Stimulated activated effector memory CD8-positive, alpha-beta T cell treated with anti-CD3 and anti-CD28 coated beads, Interleukin-12 subunit alpha, Interleukin-12 subunit beta, amount 100 ng/mL, for 72 hours (primary cell): Measurements from ENCODE around the gene SOCS2.
"Not testable (repeated sequence)": the region's sequence is repeated elsewhere in the genome, so short reads cannot be mapped to it uniquely, and the experiment has no call there.

Experiments
- ATAC-seq: fragments of 150-1000 bp; cut with Tn5 transposase; 2 replicates; pipeline ENCODE4 v1.10.0; 2021
- DNase-seq, 2 donors: peaks; one replicate each; pipeline ENCODE4 v3.0.0; 2021 to 2022; ENCODE audit warnings: low spot score in 2 of 2
- H3K27ac Mint-ChIP-seq: one replicate; pipeline ENCODE4 v1.8.0; 2022; ENCODE audit warnings: mild to moderate bottlenecking, mixed read lengths
- H3K36me3 Mint-ChIP-seq: one replicate; pipeline ENCODE4 v1.8.0; 2022; ENCODE audit warnings: mild to moderate bottlenecking, mixed read lengths
- H3K4me1 Mint-ChIP-seq: one replicate; pipeline ENCODE4 v1.8.0; 2022; ENCODE audit warnings: mixed read lengths
- H3K4me3 Mint-ChIP-seq: one replicate; pipeline ENCODE4 v1.8.0; 2022; ENCODE audit warnings: mild to moderate bottlenecking, mixed read lengths
- H3K9me3 Mint-ChIP-seq: one replicate; pipeline ENCODE4 v1.8.0; 2022; ENCODE audit warnings: mixed read lengths

SOCS2 gene

DNA sequence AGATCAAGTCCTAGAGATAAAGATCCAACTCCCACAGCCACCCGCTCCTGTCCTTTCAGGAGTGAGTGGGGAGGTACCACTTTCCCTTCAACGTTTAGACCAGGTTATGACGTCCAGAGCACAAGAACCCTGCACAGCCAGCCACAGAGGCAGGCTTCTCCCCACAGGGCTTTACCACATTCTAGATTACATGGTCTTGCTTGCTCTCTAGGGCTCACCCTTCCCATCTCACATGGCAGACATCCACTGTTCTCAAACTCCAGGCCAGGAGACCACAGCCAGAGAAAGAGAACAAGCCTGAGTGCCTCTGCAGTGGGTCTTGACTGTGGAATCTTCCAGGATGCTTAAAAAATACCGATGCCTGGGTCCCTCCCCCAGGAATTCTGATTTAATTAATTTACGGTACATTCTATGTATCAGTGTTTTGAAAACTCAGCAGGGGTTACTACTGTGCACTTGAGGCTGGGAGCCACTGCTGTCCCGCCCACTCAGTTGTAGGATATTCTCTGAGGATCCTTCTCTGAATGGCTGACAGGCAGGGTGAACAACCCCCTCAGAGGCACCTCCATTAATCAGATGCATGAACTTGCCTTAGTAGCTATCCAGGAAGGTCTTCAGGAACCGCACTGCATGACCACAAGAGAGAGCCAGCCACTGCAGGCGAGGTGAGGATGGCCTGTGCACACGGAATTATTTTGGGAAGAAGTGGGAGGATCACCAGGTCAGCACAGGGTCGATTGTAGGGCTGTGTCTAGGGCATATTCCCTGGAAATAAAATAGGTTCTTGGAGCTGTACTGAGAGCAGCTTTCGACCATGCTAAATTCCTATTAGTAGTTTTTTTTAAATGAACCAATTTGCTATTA lies 21.5 kb upstream of the SOCS2 start:
- no peak for ATAC-seq
- peak in 1 of 2 donors; percentile 32 for DNase-seq
- Mint-ChIP-seq H3K9me3 (no peaks in the 10 kb centered on the region), H3K4me1 (no peaks in the 10 kb centered on the region), H3K27ac (no peak overlapping the region), H3K4me3 (no peak overlapping the region), H3K36me3 (no peaks in the 10 kb centered on the region)

GRCh38 chr12:93552427-93552826 lies 20.0 kb upstream of the SOCS2 start:
- no peaks in the 10 kb centered on the region for H3K4me1 Mint-ChIP-seq
- no peaks in the 10 kb centered on the region for H3K9me3 Mint-ChIP-seq
- ATAC-seq, result no peak
- H3K36me3 Mint-ChIP-seq, result no peaks in the 10 kb centered on the region
- H3K4me3 Mint-ChIP-seq, result no peak overlapping the region
- H3K27ac Mint-ChIP-seq, result no peak overlapping the region
- peak in 1 of 2 donors; percentile 32 for DNase-seq

- H3K36me3 Mint-ChIP-seq, H3K27ac Mint-ChIP-seq, H3K4me1 Mint-ChIP-seq, H3K4me3 Mint-ChIP-seq, DNase-seq, ATAC-seq: not testable (repeated sequence)
- H3K9me3 Mint-ChIP-seq, result peaks cover 10% of the 10 kb centered on the region
Observed at GRCh38 chr12:93557879-93558278, 14.6 kb upstream of the SOCS2 start.

GRCh38 chr12:93558685-93559084 lies 13.8 kb upstream of the SOCS2 start:
- not testable (repeated sequence) for ATAC-seq, DNase-seq, H3K36me3 Mint-ChIP-seq, H3K4me3 Mint-ChIP-seq, H3K4me1 Mint-ChIP-seq, H3K27ac Mint-ChIP-seq
- H3K9me3 Mint-ChIP-seq, result peaks cover 10% of the 10 kb centered on the region

GRCh38 chr12:93563807-93564538 lies 8.5 kb upstream of the SOCS2 start:
- Mint-ChIP-seq H3K4me1 (peaks cover 10% of the 10 kb centered on the region), H3K9me3 (peaks cover under 1% of the 10 kb centered on the region), H3K4me3 (no peak overlapping the region), H3K27ac (no peak overlapping the region), H3K36me3 (peaks cover 7% of the 10 kb centered on the region)
- ATAC-seq (peak; percentile 51), DNase-seq (peak in 1 of 2 donors; percentile 43)

DNA sequence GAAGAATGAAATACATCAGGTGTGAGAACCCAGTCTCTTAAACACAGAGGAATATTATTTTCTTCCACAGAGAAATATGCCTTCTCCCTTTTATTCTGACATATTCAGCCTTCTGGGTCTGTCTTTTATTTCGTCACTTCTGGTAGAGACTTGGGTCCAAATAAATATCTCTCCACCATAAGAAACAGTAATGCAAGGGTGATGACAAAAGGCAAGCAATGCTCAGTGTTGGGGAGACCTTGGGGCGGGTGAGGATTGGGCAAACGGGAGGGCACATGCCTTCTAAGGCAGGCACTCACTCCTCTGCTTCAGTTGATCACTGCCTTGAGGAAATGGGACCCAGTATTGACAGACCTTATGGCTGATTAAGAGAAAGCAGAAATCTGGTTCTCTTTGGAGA lies 6.7 kb upstream of the SOCS2 start:
- H3K27ac Mint-ChIP-seq, result no peak overlapping the region
- H3K4me3 Mint-ChIP-seq, result no peak overlapping the region
- no peak for DNase-seq

GRCh38 chr12:93567174-93567573 lies 5.3 kb upstream of the SOCS2 start:
- no peaks in the 10 kb centered on the region for H3K9me3 Mint-ChIP-seq
- H3K4me3 Mint-ChIP-seq, result no peak overlapping the region
- peak overlapping the region; percentile 16 for H3K27ac Mint-ChIP-seq
- peaks cover 25% of the 10 kb centered on the region for H3K36me3 Mint-ChIP-seq
- ATAC-seq (no peak), DNase-seq (no peak)
- peaks cover 12% of the 10 kb centered on the region for H3K4me1 Mint-ChIP-seq

More for the DNA sequence above, 6.7 kb upstream of the SOCS2 start:
- Mint-ChIP-seq H3K36me3 (peaks cover 20% of the 10 kb centered on the region), H3K9me3 (no peaks in the 10 kb centered on the region), H3K4me1 (peaks cover 10% of the 10 kb centered on the region)
- ATAC-seq, result no peak

DNA sequence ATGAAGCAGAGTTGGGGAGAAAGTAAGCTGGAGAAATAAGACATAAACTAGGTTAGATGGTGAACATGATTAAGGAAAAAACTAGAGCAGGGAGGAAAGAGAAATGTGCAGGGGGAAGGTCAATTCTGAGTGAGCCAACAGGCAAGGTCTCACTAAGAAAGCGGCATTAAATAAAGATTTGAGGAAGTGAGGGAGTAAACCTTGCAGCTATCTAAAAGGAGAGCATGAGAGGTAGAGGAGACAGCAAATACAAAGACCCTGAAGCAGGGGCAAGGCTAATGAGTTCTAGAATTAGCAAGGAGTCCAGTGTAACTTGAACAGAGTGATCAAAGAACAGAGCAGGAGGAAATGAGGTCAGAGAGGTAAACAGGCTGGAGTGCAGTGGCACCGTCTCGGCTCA lies 4.4 kb upstream of the SOCS2 start:
- Mint-ChIP-seq H3K9me3 (no peaks in the 10 kb centered on the region), H3K4me3 (peak overlapping the region; percentile 3), H3K4me1 (peaks cover 21% of the 10 kb centered on the region), H3K27ac (no peak overlapping the region), H3K36me3 (peaks cover 34% of the 10 kb centered on the region)
- no peak for DNase-seq
- ATAC-seq, result no peak

DNA sequence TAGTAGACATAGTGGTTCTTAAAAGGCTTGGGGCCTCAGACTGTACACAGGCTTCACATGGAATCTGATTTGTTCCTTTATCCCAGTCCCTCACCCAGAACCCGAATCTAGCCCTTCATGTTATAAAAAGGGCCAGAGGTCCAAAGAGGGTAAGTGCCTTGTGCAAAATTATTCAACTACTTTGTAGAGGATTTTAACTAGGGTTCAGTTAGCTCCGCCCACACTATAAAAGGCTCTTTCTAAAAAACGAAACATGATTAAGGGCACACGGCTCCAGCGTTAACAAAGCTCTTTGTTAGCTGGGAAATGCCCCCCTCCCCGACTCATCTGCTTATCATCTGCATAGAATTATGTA lies 3.2 kb upstream of the SOCS2 start:
- H3K4me3 Mint-ChIP-seq, result peak overlapping the region; percentile 82
- no peaks in the 10 kb centered on the region for H3K9me3 Mint-ChIP-seq
- ATAC-seq, result no peak
- peak overlapping the region; percentile 94 for H3K27ac Mint-ChIP-seq
- H3K36me3 Mint-ChIP-seq, result peaks cover 46% of the 10 kb centered on the region
- peaks cover 30% of the 10 kb centered on the region for H3K4me1 Mint-ChIP-seq
- no peak for DNase-seq

DNA sequence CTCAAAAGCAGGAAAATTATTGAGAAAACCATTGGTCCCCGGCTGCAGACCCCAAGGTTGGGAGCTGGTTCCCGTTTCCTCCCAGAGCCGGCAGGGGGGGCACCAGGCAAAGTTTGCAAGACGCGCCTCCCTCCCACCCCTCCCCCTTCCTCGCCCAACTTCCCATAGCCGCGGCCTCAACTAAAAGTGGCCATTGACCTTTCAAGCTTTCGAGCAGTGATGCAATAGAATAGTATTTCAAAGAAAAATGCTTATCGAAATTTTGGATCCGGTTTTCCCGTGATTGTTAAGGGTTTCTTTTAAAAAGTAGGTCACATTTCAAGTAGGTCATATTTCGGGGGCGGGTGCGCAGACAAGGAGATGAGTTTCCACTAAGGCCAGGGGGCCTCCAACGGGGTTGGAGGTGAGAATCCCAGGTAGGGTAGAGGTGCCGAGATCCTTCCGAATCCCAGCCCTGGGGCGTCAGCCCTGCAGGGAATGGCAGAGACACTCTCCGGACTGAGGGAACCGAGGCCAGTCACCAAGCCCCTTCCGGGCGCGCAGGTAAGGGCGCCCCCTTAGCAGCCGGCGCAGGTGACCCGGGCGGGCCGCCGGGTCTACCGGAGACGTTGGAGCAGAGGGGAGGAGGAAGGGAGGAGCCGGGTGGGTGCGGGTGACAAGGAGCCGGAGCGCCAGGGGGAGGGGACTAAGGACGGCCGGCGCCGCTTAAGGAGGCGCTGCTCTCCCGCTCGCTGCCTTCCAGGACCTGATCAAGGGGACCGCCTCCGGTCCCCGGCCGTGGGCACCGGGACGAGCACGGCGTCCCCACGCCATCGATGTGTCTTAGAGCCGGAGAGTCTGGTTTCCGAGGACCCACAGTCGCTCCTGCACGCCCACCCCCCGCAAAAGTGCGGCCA lies 2.6 kb upstream of the SOCS2 start:
- H3K27ac Mint-ChIP-seq, result peak overlapping the region; percentile 94
- peak; percentile 73 for ATAC-seq
- peaks cover 34% of the 10 kb centered on the region for H3K4me1 Mint-ChIP-seq
- DNase-seq, result peak; percentile 56 to 88
- peaks cover 47% of the 10 kb centered on the region for H3K36me3 Mint-ChIP-seq
- no peaks in the 10 kb centered on the region for H3K9me3 Mint-ChIP-seq
- peak overlapping the region; percentile 82 for H3K4me3 Mint-ChIP-seq

- H3K36me3 Mint-ChIP-seq, result peaks cover 54% of the 10 kb centered on the region
- ATAC-seq (peak; percentile 80), DNase-seq (peak; percentile 93 to 98)
- peak overlapping the region; percentile 82 for H3K4me3 Mint-ChIP-seq
- peak overlapping the region; percentile 94 for H3K27ac Mint-ChIP-seq
- H3K9me3 Mint-ChIP-seq, result no peaks in the 10 kb centered on the region
- peaks cover 40% of the 10 kb centered on the region for H3K4me1 Mint-ChIP-seq
Observed at GRCh38 chr12:93570552-93571364, 1.7 kb upstream of the SOCS2 start.

- no peaks in the 10 kb centered on the region for H3K9me3 Mint-ChIP-seq
- DNase-seq, result peak; percentile 69 to 88
- ATAC-seq, result peak; percentile 41
- peak overlapping the region; percentile 82 for H3K4me3 Mint-ChIP-seq
- H3K27ac Mint-ChIP-seq, result peak overlapping the region; percentile 94
- peaks cover 60% of the 10 kb centered on the region for H3K36me3 Mint-ChIP-seq
- peaks cover 40% of the 10 kb centered on the region for H3K4me1 Mint-ChIP-seq
Observed at GRCh38 chr12:93571365-93571924, 1.0 kb upstream of the SOCS2 start.

GRCh38 chr12:93572712-93573551 lies 457 bp downstream of the SOCS2 start:
- peaks cover 50% of the 10 kb centered on the region for H3K4me1 Mint-ChIP-seq
- peak overlapping the region; percentile 82 for H3K4me3 Mint-ChIP-seq
- ATAC-seq (no peak), DNase-seq (peak; percentile 12 to 65)
- H3K36me3 Mint-ChIP-seq, result peaks cover 75% of the 10 kb centered on the region
- no peaks in the 10 kb centered on the region for H3K9me3 Mint-ChIP-seq
- peak overlapping the region; percentile 94 for H3K27ac Mint-ChIP-seq
